Measurements from ENCODE around the gene CHSY1.

CHSY1 gene

DNA sequence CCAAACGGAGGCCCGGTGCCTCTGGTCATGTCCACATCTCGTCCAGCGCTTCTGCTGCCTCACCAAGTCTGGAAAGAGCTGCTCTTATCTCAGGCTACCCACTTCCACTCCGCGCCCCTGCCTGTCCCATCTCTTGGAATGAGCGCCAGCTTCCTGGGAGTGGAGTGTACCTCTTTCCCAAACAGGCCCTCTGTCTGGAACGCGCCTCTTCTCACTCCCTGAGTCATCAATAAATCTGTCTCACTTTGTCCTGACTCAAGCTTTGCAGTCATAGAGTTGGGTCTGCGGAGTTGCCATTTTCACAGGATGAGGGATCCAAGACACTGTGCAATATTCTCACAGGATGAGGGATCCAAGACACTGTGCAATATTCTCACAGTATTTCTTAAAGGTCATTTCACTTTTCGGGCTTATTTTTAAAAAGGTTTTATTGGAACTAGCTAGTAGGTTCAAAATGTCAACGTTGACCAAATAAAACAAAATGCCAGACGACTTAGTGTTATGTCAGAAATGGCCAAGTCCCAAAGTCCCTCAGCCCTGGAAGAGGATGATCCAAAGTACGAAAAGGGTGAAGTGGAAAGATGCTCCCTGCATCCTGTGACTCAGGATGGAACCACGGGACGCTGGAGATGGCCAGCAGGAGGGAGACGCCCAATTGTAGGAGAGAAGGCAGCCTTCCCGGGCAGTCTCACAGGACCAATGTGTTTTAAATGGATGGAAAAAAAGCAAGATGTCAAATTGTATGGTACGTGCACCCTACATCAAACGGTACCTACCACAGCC lies 81.1 kb downstream of the CHSY1 start:
- DNase-seq (ENCODE audit: low spot score) = no peak

DNA sequence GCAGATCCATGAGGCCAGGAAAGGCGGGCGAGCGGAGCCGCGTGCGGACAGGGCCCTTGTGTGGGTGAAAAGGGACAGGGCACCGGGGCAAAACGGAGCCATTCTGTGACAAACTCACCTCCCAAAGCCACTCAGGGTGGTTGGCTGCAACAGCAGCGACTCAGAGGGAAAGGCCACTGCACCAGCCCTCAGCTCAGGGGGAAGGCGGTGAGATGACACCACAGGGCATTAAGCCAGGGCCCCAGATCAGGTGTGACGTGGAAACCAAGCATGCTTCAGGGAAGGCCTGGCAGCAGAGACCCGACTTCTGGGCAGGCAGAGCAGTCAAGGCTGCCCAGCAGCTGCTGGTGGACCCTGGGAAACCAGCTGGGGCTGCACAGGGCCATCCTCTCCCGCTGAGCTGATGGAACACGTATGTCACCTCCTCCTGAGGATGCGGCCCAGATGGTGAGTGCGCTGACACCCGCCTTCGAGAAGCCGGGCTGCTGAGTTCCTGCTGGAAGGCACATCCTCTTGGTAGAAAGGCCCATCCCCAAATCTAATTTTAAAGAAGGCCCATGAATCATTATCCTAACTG lies 82.3 kb downstream of the CHSY1 start:
- DNase-seq (ENCODE audit: low spot score) = no peak

DNA sequence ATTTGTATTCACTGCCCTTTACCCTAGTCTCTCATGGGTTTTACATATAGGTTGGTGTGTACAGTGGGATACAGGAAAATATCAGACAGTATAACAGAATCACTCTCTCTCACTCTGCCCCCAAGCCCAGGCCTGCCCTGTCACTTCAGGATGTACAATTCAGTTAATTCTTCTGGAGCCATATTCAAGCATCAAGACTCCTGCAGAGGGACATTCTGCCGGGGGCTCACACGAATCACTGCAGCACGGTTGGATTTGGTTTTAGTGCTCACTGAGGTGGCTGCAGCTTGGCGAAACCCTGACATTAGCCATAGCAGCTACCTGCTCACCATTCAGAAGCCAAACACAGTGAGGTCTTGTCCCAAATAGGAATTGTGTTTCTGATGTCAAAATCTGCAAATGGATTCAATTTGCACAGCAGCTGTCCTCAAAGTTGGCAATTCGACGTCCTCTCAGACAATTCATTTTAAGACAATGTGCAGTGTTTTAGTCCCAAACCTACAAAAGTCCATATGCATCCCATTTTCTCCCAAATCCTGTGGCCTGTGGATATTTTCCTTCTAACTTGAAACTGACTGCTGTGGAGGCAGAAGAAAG lies 82.9 kb downstream of the CHSY1 start:
- DNase-seq (ENCODE audit: low spot score) = no peak

DNA sequence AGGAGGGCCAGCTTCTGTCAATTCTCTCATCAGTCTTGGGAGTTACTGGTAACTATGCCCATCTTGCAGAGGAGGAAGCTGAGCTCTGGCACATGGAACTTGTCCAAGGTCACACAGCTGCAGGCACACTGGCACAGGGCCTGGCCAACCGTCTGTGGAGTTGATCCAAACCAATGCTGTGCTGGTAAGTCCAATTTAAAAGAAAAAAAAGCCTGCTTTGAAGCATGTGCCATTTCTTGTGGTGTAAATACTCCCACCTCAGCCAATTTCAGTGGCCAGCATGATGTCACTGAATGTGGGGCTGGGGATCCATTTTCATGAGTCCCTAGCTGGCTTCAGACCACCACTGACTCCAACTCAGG lies 83.4 kb downstream of the CHSY1 start:
- no peak for DNase-seq (ENCODE audit: low spot score)

DNA sequence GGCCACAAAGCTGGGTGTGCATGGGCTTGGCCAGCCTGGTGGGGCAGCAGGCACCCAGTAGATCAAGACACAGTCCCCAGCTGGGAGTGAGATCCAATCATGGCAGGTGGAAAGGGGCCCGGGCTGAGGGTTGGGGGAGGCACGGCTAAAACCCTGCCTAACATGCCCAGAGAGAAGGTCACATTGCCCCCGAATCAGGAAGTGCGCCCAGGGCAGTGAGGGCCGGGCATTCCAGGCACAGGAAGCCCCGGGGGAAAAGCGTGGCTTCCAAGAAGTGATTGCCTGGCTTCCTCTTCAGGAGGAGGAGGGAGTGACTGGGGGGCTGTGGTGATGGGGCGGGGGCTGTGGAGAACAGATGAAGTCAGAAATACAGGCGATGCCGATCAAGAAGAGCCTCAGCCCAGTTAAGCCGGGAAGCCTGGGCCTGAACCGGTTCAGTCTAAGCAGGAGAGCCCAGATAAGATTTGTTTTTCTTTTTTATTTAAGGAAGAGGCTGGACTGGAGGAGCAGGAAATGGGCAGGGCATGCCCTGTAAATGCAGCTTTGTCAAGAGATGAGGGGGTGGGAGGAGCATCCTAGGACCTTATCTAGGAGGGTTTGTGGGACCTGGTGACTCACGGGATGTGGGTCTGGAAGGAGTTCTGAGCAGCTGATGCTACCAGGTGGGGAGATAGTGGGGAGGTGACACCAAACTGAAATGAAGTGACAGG lies 83.9 kb downstream of the CHSY1 start:
- peak; percentile 83 for DNase-seq (ENCODE audit: low spot score)

DNA sequence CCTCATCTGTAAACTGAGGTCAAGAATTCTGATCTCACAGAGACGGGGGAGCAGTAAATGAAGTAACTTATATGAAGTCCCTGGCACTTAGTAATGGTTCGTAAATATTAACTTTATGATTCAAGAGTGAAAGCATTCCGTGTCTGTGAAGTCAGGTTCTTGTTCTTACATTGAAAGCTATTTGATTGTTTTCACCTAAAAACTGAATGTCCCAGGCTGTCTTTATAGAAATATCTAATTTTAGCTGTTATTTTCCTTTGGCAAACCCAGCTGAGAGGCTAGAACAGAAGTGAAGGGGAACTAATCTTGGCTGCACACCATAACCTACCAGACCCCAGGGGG lies 84.5 kb downstream of the CHSY1 start:
- DNase-seq (ENCODE audit: low spot score) = no peak

DNA sequence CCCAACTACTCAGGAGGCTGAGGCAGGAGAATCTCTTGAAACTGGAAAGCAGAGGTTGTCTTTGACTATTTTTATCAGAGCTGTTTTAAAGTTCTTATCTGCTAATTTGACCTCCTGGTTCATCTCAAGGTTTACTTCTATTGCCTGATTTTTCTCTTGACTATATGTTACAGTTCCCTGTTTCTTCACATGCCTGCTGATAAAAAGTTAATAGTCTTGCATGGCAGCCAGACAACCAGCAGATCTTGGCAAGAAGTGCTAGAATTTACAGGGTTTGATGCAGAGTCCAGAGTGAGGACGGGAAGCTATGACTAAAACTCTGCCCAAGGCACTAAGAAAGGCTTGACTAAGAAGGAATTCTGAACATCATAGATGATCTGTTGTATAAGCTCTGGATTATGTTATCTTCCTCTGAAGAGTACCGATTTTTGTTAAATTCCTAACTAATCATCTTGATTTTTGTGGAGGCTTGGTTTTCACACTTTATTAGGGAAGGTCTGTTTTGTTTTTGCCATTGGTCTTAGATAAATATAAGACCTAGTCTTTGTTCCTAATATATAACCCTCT lies 85.9 kb downstream of the CHSY1 start:
- DNase-seq (ENCODE audit: low spot score) = no peak

DNA sequence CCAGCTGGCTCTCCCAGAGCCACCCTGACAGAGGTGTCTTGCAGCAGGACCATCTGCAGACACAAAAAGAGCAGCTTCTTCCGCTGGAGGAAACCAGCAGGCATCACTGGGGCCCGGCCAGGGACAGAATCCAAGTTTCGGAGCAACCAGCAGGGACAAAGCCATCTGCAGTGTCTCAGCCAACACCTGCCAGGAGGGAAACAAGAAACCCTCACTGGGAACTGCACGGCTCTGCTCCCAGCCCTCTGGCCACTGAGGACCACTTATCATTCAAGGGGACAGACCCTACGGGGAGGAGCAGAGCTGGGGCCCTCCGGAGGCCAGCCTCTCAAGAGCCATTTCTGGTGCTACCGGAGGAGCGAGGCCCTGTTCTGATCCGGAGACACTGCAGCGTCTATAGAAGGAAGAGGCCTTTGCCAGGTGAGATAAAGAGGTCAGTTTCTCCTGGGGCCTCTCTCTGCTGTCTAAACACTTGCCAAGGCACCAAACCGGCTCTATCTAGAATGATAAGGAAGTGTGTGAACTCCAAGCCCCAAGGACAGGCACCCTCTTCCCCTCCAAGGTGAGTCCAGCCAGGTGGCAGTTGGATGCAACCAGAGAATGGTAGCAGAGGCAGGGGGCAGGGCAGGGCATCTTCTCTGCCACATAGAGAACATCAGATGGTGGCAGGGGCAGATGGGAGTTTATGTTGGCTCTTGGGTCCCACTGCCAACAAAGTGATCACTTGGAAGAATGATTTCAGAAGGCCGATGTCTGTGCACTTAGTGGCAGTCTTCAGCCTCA lies 89.0 kb downstream of the CHSY1 start:
- DNase-seq (ENCODE audit: low spot score) = no peak

DNA sequence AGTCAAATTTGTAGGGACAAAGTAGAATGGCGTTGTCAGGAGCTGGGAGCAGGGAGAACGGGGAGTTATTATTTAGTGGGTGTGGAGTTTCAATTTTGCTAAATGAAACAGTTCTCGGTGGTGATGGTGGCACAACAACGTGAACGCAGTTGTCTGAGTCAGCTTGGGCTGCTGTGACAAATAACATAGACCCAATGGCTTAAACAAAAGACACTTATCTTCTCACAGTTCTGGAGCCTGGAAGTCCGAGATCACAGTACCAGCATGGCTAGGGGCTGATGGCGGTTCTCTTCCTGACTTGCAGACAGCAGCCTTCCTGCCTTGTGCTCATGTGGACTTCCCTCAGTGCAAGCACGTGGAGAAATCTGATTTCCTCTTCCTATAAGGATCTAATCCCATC lies 90.2 kb downstream of the CHSY1 start:
- DNase-seq (ENCODE audit: low spot score) = no peak

DNA sequence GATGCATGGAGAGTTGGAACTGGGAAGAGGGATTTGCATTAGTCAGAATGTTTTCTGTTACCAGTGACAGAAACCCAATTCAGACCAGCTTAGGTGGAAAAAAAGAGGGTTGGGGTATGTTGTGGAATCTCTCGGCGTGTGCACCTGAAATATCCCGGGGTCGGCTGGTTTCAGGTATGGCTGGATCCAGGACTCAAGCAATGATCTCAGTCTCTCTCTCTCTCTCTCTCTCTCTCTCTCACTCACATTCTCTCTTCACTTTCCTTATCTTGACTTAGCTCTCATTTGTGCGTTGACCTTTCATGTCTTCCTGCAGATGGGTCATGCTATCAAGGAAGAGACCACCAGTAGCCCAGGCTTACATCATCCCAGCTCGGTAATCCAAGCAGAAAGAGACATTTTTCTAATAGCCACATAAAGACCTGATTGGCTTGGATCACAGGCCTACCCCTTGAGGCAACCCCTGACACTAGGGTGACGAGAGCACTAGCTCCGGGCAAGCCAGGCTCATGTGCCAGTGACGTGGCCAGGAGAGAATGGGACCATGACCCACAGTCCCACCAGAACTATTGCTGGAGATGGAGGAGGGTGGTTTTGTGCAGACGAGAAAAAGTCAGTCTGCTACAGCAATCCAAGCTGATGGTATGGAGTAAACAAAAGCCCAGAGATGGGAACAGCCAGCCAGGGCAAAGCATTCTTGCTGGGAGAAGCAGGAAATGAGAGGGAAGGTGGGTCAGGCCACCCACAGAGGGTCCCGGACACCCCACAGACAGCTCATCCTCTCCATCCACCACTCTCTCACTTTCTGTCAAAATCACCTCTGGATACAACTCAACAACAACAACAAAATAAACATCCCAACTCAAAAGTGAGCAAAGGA lies 91.7 kb downstream of the CHSY1 start:
- no peak for DNase-seq (ENCODE audit: low spot score)

DNA sequence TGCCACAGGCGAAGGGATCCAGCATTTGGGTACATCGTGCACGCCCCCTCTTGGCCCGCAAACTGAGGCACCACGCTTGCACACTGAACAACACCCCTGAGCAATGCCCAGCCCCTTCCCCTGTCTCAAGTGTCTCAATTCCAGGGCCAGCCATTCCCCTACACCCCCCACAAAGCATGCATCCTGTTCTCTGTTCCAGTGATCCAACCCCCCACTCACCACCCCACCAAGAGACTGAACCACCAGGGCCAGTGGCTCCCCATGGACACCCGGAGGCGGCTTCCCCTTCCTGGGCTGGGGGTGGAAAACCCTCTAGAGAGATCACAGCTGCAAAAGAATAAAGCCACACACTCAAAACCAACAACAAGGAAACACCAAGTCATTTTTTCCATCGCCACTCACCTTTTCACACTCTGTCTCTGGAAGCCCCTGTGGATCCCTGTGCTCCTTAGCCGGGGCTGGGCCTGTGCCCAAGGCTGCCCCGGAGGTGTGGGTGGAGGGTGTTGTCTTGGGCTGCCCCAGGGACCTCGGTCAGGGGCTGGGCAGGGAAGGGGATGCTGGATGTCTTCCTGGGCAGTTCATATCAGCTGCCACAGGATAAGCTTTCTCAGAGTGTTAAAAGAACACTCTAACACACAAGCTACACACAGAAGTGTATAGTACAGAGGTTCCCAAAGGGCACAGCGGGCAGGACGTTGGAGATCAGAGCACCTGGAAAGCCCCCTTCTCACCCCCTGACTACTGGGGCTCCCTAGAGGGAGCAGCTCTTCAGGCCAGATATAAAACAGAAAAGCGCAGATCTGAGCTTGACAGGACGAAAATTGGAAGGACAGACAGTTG lies 92.5 kb downstream of the CHSY1 start:
- DNase-seq (ENCODE audit: low spot score) = no peak

DNA sequence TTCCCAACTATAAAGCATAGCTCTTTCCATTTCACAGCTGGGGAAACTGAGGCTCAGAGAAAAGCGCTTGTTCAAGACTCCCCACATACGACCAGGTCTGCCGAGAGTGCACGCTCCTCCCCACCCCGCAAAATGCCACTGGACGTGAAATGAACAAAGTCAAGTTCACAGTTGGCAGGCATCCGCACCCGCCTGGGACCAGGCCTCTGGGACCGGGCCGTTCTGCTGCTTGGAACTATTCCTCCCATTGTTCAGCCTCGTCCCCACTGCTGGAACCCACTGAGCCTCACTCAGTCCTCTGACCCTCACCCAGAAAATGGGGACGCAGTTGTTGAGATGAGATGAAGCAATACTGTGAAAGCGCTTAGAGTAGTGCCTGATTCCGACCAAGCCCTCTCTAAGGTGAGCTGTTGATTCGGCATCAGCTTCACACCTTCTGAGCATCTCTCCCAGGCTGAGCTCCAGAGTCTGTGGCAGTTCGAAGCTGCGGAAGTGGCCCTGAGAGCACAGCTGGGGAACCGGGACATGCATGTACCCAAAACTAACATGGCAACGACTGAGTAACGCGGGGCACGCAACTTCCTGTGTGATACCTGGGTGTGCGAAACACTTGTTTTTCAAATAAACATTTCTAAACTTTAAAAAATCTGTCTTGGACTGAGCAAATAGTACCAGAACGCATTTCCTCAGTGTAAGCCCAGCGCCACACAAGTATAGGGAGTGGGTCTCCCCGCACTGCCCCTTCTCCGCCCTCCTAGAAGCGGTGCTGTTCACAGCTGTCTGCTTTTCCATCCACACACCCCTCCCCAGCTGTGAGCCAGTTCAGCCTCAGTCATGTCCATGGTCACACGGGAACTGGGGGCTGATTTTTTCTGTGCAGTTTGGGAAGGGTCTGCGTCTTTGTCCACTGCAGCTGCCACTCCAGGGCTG lies 93.4 kb downstream of the CHSY1 start:
- DNase-seq (ENCODE audit: low spot score) = no peak

DNA sequence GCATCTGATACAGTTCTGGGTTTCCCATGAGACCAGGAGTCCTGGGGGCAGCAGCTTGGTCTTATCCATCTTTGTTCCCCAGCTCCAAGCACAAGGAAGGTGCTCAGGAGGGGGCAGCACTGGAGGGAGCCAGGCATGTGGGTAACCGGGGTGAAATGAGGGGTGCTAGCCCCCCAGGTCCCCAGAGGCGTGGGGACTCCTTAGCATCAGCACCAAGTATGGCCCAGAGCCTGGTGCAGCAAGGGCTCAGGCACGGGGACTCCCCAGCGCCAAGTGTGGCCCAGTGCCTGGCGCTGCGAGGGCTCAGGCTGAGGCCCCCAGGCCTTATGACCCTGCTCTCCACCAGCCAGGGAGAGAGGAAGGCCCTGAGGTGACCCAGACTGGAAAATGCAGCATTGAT lies 94.1 kb downstream of the CHSY1 start:
- no peak for DNase-seq (ENCODE audit: low spot score)

DNA sequence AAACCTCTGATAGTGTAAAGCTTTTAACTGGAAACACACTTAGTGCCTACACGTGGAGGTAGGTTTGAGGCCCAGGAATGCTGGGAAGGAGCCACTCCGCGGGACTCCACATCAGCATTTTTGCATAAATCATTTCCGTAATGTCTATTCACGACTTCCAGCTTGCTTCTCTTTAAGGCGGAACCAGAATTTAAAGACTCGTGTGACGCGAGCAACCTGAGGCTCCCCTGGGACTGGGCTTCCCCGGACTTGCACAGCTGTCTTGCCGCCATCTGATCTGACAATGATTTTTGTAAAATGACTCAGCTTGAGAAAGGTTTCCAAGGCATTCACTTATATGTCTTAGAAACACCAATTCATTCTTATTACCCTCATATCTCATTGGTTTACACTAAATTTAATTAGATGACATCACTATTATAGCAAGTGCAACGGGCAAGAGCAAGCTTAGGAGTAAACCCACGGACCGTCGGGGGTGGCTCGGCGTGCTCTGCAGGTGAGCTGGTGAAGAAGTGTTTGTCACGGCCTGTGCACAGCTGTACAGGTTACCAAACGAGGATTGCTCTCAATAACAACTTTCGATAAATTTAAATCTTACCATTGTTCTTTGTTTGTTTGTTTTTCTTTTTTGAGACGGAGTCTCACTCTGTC lies 95.2 kb downstream of the CHSY1 start:
- DNase-seq (ENCODE audit: low spot score) = no peak

DNA sequence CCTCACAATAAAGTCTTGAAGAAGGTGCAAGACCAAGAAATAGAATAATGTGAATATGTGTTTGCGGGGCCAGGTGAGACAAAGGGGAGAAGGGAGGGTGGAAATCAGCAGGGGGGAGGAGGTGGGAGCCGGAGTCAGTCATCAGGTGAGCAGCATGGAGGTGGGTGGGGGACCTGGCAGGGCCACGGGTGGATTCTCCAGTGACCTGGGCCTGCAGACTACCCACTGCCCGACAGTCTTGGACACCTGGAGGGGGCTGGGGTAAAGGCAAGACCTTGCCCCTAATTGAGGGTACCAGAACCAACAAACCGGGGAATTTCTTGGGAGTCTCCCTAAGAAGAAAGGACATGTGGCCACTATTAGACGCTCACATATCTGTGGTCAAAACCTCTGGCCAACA lies 95.8 kb downstream of the CHSY1 start:
- no peak for DNase-seq (ENCODE audit: low spot score)

DNA sequence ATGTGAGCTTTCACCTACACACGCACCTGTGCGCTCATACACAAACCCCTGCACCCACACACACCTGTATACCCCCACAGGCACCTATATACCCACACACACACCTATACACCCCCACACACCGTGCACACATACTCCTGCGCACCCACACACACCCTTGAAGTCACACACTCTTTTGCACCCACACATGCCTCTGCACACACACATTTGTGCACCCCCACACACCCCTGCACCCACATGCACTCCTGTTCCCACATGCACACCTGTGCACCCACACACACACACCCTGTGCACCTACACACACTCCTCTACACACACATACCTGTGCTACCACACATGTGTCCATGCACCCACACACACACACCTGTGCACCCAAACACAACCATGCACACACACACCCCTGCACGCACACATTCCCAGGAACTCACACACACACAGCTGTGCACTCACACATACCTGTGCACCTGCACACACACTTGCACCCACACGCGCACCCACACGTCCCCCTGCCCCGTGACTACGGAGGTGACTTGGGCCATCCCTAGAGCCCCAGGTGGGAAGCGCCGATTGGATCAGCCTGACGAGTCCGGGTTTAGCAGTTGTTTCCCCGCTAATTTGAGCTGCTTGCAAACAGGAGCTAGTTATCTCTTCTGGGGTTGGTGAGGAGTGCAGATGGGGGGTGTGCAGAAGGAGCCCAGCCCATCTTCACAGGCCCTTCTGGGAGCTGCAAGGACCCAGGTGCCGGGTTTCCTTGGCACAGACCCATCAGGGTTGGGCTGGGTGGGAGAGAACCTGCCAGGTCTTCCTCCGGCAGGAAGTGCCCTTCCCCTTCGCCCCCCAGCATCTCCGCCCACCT lies 97.8 kb downstream of the CHSY1 start:
- no peak for DNase-seq (ENCODE audit: low spot score)

DNA sequence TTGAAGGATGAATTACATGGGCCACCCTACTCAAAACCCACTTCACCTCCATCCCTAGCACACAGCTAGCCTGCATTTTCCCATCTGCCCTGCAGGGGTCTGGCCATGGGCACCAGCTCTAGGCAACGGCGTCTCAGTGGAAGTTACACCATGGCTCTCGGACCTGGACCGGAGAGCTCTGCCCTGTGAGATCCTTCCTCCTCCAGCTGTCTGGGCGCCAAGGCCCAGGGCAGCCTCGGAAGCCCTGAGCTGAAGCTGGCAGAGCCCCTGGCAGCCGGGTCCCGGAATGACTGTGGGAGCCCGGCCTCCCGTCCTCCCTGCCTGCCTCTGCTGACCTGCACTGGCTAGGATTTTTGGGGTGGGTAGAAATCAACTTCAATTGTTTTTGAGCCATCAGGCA lies 98.9 kb downstream of the CHSY1 start:
- DNase-seq (ENCODE audit: low spot score) = no peak

DNA sequence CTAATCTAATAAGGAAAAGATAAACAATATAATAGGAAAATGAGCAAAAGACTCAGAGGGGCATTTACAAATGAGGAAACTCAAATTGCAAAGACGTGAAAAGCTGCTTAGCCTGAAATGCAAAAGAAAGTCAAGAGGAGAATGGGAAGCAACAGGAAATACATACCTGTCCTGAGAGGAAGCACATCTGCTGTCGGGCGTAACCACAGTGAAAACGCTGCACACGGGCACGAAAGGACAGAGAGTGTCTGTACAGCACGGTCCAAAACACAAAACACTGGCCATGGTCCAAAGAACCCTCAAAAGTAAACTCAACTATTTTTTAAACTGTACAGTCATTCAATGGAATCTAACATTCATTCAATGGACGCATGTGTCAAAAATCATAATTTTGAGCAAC lies 100.6 kb downstream of the CHSY1 start:
- no peak for DNase-seq (ENCODE audit: low spot score)
